ENCODE measurements around the gene EEF1B2. TPM values are rescaled to one million over a fixed set of nuclear protein-coding genes. Genes with fewer than 3 reads are reported as not detected.
A peak's percentile ranks its signal among the peaks of the same experiment; 100 is the strongest.
"Not testable (repeated sequence)": the region's sequence is repeated elsewhere in the genome, so short reads cannot be mapped to it uniquely, and the experiment has no call there.

Gene EEF1B2
- total RNA-seq, 2 donors from 2014 or later = 212 to 254 TPM

DNA sequence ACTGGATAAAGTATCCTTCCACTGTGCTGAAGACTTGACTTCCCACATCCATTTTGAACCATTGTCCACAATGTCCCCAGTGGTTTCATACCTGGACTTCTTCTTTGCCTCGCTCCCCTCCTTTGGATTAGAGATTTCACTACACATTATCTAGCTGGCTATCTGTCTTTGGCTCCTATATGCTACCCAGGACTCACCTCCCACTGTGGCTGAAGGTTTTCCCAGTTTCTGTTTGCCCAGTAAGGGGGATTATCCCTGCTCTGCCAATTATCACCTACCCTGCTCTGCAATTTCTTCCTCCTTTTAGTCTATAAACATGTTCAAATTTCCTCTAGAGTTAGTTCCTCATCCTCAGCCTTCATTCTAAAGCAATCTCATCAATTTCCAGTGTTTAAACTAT lies 9.5 kb upstream of the EEF1B2 start:
- no peak overlapping the region for H3K27ac ChIP-seq
- peaks cover 57% of the 10 kb centered on the region for H3K36me3 ChIP-seq
- H3K4me3 ChIP-seq = no peak overlapping the region
- no peaks in the 10 kb centered on the region for H3K27me3 ChIP-seq
- no peaks in the 10 kb centered on the region for H3K9me3 ChIP-seq
- DNase-seq (ENCODE audit: low spot score) = no peak
- TF ChIP-seq, protein P1, sequence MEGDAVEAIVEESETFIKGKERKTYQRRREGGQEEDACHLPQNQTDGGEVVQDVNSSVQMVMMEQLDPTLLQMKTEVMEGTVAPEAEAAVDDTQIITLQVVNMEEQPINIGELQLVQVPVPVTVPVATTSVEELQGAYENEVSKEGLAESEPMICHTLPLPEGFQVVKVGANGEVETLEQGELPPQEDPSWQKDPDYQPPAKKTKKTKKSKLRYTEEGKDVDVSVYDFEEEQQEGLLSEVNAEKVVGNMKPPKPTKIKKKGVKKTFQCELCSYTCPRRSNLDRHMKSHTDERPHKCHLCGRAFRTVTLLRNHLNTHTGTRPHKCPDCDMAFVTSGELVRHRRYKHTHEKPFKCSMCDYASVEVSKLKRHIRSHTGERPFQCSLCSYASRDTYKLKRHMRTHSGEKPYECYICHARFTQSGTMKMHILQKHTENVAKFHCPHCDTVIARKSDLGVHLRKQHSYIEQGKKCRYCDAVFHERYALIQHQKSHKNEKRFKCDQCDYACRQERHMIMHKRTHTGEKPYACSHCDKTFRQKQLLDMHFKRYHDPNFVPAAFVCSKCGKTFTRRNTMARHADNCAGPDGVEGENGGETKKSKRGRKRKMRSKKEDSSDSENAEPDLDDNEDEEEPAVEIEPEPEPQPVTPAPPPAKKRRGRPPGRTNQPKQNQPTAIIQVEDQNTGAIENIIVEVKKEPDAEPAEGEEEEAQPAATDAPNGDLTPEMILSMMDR (IDR thresholded peaks at IDR 0.05) = no peak
- peaks cover 0 to 13% of the 10 kb centered on the region in 2 donors for H3K4me1 ChIP-seq

DNA sequence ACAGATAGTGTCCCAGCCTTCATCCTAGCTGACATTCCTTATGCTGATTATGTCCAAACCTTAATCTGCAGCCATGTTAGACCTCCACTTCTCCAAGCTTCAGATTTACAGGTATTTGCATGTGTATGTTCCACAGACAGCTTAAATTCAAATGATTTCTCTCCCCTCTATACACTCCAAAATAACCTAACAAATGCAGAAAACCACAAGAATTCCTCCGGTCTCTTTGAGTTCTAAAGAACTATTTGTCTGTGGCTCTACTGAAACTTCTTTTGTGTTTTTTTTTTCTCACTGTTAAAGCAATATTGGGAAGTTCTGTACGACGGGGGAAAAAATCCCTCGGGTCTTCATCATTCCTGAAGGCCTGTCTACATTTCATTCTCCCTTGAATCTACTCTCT lies 9.1 kb upstream of the EEF1B2 start:
- DNase-seq (ENCODE audit: low spot score) = no peak
- Histone ChIP-seq H3K9me3 (no peaks in the 10 kb centered on the region), H3K27me3 (no peaks in the 10 kb centered on the region), H3K27ac (no peak overlapping the region), H3K4me3 (no peak overlapping the region), H3K36me3 (peaks cover 52% of the 10 kb centered on the region), H3K4me1 (peaks cover 0 to 18% of the 10 kb centered on the region in 2 donors)
- TF ChIP-seq, protein P1 (IDR thresholded peaks at IDR 0.05) = no peak

GRCh38 chr2:206154197-206154596 lies 5.5 kb upstream of the EEF1B2 start:
- H3K9me3 ChIP-seq = no peaks in the 10 kb centered on the region
- H3K4me3 ChIP-seq = no peak overlapping the region
- peaks cover 0 to 40% of the 10 kb centered on the region in 2 donors for H3K4me1 ChIP-seq
- no peaks in the 10 kb centered on the region for H3K27me3 ChIP-seq
- TF ChIP-seq, protein P1 (IDR thresholded peaks at IDR 0.05) = peak in 1 of 2 donors; percentile 29
- peaks cover 17% of the 10 kb centered on the region for H3K36me3 ChIP-seq
- no peak for DNase-seq (ENCODE audit: low spot score)
- no peak overlapping the region for H3K27ac ChIP-seq

GRCh38 chr2:206157014-206157413 lies 2.7 kb upstream of the EEF1B2 start:
- H3K27me3 ChIP-seq; H3K9me3 ChIP-seq; H3K4me3 ChIP-seq; H3K27ac ChIP-seq; DNase-seq (ENCODE audit: low spot score): not testable (repeated sequence)
- Histone ChIP-seq H3K36me3 (peaks cover 14% of the 10 kb centered on the region), H3K4me1 (peaks cover 0 to 54% of the 10 kb centered on the region in 2 donors)

- Histone ChIP-seq H3K27ac (peak overlapping the region; percentile 91 to 95), H3K4me1 (peaks cover 0 to 51% of the 10 kb centered on the region in 2 donors), H3K4me3 (peak overlapping the region; percentile 63 to 79), H3K36me3 (peaks cover 30% of the 10 kb centered on the region), H3K9me3 (no peaks in the 10 kb centered on the region), H3K27me3 (no peaks in the 10 kb centered on the region)
- TF ChIP-seq, protein P1 (IDR thresholded peaks at IDR 0.05) = no peak
- DNase-seq (ENCODE audit: low spot score) = no peak
These were observed 941 bp upstream of the EEF1B2 start for GRCh38 chr2:206158563-206159345.

DNA sequence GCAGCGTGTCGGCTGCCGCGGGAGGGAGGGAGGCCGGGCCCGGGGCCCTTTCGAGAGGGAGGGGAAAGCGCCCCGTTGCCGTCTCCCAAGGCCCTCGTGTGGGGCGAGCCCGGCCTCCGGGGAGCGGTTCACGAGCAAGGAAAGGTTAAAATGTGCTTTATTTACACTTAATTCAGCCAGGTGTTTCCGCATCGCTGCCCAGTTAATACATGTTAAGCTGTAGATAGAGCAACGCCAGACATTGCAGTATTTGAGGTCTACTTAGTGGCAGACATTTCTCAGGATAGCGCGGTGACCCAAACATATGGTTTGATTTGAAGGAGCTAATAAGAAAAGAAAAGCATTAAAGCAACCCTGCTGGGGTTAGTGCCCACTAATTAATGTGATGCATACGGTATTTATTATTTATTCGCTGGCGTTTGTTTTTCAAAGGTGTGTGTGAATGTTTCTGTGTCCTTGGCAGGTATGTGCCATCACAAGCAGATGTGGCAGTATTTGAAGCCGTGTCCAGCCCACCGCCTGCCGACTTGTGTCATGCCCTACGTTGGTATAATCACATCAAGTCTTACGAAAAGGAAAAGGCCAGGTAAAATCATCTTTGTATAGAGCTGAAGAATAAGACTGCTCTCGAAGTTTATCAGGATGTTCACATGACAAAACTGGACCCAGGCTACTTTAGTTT lies 571 bp downstream of the EEF1B2 start:
- H3K36me3 ChIP-seq = peaks cover 30% of the 10 kb centered on the region
- peak overlapping the region; percentile 63 to 79 for H3K4me3 ChIP-seq
- H3K9me3 ChIP-seq = no peaks in the 10 kb centered on the region
- peak overlapping the region; percentile 91 to 95 for H3K27ac ChIP-seq
- no peak for DNase-seq (ENCODE audit: low spot score)
- peaks cover 0 to 39% of the 10 kb centered on the region in 2 donors for H3K4me1 ChIP-seq
- no peaks in the 10 kb centered on the region for H3K27me3 ChIP-seq
- TF ChIP-seq, protein P1 (IDR thresholded peaks at IDR 0.05) = no peak
